ENCODE data around the gene DPF1. TPM values are rescaled to one million over a fixed set of nuclear protein-coding genes. Genes with fewer than 3 reads are reported as not detected.
"Not testable (repeated sequence)": the region's sequence is repeated elsewhere in the genome, so short reads cannot be mapped to it uniquely, and the experiment has no call there.

The DPF1 gene
- total RNA-seq, 1 donor from 2014 or later, result 1.2 TPM

DNA sequence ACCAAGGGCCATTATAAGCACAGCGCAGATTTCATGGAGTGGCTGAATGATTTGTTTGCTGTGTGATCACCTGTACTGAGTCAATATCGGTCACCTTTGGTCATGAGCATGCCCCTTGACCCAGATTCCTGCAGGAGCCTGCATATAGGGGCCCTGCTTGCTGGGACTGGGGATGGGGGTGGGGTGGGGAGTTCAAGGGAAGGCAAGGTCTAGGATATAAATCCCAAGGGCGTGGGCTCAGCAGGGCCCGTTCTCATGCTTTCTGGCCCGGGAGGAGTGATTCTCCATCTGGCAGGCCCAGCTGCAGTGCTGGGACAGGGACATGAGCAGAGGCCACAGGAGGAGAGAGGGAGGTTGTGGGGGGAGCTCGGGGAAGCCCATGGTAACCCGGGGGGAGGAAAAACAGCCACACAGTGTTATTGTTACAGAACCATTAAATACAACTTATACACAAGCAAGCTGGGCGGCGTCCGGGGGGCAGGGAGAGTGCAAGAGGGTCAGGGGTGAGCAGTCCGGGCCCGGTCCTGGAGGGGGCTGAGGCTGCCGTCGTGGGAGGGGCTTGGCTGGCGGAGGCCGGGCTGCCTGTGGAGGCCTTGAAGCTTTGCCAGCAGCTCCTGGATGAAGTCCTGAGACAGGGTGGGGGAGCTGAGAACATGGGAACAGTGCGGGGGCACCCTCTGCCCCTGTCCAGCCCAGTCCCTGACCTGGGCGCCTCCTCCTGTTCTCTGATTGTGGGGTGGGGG, 27.0 kb upstream of the DPF1 start:
- intact Hi-C loops (cut with micrococcal nuclease), result no loop called here

DNA sequence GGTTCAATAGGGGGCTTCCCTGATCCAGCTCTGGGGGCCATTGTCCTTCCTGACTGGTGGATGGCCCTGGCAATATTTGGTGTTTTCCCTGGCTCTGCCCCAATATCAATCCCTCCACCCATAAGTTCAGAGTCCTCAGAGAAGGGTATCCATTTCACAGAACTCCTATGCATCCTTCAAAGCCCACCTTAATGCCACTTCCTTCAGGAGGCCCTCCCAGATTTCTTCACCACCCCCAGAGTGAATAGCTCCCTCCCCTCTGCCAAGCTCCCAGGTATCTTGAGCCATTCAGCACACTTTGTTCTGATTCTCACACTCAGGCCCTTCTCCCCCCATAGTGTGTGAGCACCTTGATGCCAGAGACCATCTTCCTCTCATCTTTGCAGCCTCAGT, 26.4 kb upstream of the DPF1 start:
- intact Hi-C loops (cut with micrococcal nuclease), result no loop called here

DNA sequence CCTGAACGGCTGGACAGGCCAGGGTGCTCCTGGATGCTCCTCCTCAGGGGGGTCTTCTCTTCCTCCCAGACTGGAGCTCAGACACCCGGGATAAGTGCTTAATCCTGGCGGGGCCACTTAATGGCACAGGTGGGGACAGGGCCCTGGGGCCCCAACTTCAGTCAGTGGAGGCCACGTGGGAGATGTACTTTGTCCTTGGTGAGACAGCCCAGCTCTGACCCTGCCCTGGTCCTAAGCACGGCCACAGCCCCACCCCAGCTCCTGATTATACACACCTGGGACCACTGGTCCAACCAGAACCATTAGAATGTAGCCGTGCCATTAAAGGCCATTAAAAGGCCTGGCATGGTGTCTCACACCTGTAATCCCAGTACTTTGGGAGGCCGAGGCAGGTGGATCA, 24.4 kb upstream of the DPF1 start:
- intact Hi-C loops (cut with micrococcal nuclease), result no loop called here

DNA sequence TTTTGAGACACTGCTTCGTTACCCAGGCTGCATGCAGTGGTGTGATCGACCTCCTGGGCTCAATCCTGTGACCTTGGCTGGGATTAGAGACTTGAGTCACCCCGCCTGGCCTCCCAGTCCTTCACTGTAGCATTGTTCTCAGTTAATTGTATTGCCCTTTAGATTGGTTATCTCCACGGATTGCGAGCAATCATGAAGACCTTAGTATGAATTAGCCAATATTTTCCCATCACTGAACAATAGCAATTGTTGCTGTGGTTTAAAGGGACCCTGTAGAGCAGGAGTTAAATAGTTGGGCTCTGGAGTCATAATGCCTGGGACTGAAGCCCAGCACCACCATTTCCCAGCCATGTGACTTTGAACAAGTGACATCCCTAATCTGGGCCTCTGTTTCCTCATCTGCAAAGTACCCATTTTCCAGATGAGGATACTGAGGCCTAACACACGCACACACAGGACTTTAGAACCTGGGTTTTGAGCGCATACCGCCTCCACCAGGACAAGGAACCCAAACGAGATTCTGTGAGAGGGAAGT, 23.8 kb upstream of the DPF1 start:
- intact Hi-C loops (cut with micrococcal nuclease), result no loop called here

DNA sequence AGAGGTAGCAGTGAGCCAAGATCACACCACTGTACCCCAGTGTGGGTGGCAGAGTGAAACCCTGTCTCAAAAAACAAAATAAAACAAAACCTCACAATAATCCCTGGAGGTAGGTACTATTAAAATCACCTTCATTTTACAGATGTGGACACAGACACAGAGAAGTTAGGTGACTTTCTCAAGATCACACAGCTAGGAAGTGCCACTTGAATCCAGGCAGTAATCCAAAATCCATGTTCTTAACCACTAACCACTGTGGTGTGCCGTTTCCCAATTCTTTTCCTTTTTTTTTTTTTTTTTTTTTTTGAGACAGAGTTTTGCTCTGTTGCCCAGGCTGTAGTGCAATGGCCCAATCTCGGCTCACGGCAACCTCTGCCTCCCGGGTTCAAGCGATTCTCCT, 23.1 kb upstream of the DPF1 start:
- intact Hi-C loops (cut with micrococcal nuclease), result no loop called here

DNA sequence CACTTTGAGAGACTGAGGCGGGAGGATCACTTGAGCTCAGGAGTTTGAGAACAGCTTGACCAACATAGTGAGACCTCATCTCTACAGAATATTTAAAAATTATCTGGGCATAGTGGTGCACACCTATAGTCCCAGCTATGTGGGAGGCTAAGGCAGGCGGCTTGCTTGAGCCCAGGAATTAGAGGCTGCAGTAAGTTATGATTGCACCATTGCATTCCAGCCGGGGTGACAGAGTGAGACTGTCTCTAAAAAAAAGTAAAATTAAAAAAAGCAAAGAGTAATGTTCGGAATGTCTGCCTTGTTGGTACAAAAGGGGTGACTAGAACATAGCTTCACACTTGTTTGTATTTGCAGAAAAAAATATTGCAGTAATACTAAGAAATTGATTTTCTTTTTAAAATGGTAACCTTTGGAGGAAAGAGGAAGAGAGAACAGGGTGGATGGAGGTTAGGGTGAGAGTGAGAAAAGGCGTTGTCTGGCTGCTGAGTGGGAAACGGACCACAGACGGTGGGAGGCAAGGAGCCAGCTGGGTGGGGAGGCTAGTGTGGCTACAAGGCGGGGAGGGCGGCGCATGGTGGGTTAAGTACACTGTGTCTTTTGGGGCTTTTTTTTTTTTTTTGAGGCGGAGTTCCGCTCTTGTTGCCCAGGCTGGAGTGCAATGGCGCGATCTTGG, 21.9 kb upstream of the DPF1 start:
- intact Hi-C loops (cut with micrococcal nuclease), result no loop called here

DNA sequence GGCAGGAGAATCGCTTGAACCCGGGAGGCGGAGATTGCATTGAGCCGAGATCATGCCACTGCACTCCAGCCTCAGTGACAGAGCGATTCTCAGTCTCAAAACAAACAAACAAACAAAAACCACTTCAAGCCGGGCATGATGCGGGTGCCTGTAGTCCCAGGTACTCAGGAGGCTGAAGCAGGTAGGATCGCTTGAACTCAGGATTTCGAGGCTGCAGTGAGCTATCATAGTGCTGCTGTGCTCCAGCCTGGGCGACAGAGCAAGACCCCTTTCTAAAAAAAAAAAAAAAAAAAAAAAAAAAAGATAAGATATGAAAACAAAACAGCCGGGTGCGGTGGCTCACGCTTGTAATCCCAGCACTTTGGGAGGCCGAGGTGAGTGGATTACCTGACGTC, 19.3 kb upstream of the DPF1 start:
- intact Hi-C loops (cut with micrococcal nuclease), result loop anchor here (1.0 to 5.0 kb wide), 3 partner anchors 13 to 92 kb away; partner anchors contain the start of genes CATSPERG, KCNK6, PPP1R14A and YIF1B

DNA sequence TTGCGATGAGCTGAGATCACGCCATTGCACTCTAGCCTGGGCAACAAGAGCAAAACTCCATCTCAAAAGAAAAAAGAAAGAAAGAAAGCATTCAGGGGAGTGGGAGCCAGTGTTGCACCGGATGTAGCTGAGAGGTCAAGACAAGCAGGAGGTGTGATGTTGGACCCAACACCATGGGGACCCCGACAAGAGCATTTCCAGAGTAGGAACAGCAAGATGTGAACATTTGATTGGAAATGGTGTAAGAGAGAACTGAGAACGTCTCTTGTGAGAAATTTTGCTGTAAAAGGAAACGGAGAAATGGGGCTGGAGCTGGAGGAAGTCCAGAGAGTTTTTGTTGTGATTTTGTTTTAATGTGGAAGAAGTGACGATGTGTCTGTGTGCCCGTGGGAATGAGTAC, 15.8 kb upstream of the DPF1 start:
- intact Hi-C loops (cut with micrococcal nuclease), result loop anchor here (5.0 kb wide), 1 partner anchor 77 kb away; the partner anchor contains the start of genes KCNK6 and YIF1B

DNA sequence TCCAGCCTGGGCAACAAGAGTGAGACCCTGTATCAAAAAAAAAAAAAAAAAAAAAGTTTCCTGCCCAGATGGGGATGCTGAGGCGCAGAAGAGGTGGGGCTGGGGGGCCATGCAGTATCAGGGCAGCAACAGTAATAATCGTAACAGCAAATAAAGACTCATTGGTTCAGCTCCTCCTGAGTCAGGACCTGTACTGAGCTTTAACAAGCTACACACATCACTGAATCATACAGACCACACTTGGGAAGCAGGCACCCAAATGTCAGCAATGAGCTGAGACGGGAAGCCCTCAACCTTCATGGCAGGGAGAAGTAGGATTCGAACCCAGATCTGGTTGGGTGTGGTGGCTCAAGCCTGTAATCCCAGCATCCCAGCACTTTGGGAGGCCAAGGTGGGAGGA, 10.6 kb upstream of the DPF1 start:
- intact Hi-C loops (cut with micrococcal nuclease), result loop anchor here (2.0 kb wide), 1 partner anchor 100 kb away; the partner anchor contains the start of gene CATSPERG

DNA sequence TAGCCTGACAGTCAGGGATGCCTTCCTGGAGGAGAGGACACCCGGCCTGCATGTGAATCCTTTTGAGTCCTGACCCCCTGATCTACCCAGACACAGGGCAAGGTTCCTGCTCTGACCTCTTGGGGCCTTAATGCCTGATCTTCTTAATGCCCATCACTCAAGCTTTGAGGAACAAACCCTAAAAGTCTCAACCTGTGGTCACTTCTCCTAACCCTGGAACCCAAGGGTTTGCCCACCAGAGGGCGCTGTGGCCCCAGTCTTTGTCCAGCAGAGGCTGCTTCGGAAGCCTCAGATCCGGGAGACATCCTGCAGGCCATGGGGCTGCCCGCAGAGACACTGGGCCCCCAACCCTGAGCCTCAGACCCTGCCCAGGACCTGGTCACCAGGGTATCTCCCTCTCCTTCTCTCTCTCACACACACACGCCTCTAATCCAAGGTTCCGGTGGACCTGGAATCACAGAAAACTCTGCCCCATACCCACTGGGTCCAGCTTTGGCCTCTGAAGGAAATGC, 9.8 kb upstream of the DPF1 start:
- intact Hi-C loops (cut with micrococcal nuclease), result loop anchor here (2.0 kb wide), 1 partner anchor 101 kb away; the partner anchor contains the start of gene CATSPERG

DNA sequence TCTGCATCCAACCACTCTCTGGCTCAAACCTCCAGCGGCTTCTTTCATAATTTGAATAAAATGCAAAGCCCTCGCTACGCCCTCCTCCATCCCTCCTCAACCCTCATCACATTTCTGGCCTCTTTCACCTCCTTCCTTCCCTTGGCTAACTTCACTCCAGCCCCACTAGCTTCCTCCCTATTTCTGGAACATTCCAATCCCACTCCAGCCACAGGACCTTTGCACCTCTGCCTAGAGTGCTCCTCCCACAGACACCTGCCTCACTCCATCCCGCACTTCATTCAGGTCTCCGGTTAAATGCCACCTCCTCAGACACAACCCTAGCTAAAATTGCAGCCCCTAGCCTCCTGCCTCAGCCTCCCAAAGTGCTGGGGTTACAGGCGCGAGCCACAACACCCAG, 7.9 kb upstream of the DPF1 start:
- intact Hi-C loops (cut with micrococcal nuclease), result no loop called here

DNA sequence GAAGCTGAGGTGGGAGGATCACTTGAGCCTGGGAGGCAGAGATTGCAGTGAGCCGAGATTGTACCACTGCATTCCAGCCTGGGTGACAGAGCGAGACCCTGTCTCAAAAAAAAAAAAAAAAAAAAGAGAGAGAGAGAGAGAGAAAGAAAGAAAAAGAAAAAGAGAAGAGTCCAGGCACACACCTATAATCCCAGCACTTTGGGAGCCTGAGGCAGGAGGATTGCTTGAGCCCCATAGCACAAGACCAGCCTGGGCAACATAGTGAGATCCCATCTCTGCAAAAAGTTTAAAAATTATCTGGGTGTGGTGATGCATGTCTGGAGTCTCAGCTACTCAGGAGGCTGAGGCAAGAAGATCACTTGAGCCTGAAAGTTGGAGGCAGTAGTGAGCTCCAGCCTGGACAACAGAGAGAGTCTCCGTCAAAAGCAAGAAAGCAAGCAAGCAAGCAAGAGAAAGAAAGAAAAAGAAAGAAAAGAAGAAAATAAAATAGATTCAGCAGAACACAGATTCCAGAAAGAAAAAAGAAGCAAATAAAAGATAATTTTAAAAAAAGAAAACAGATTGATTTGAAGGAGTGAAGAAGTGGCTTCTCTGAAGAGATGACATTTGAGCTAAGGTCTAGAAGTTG, 6.6 kb upstream of the DPF1 start:
- intact Hi-C loops (cut with micrococcal nuclease), result not testable (repeated sequence)

DNA sequence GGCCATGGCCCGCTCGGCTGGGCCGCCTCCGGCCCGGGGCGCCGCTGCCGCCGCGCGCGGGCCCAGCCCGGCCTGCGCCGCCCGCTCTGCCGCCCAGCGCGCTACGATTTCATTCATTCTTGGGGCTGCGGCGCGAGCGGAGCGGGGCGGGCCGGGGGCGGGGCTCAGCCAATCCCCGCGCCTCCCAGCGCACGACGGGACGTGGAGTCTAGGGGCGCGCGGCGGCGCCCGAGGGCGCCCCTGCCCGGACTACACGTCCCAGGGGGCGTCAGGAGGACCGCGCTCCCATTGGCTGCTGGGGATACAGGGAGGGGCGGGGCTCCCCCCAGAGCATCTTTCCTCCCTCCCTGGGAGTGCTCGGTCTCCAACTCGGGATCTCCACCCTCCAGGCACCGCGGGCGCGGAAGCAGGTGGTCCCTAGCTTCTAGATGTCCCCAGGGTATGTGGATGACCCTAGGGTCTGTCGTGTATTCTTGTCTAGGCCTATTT, 5.6 kb upstream of the DPF1 start:
- intact Hi-C loops (cut with micrococcal nuclease), result loop anchor here (2.0 kb wide), 2 partner anchors 107 to 323 kb away; partner anchors contain the start of genes SIPA1L3 and WDR87

DNA sequence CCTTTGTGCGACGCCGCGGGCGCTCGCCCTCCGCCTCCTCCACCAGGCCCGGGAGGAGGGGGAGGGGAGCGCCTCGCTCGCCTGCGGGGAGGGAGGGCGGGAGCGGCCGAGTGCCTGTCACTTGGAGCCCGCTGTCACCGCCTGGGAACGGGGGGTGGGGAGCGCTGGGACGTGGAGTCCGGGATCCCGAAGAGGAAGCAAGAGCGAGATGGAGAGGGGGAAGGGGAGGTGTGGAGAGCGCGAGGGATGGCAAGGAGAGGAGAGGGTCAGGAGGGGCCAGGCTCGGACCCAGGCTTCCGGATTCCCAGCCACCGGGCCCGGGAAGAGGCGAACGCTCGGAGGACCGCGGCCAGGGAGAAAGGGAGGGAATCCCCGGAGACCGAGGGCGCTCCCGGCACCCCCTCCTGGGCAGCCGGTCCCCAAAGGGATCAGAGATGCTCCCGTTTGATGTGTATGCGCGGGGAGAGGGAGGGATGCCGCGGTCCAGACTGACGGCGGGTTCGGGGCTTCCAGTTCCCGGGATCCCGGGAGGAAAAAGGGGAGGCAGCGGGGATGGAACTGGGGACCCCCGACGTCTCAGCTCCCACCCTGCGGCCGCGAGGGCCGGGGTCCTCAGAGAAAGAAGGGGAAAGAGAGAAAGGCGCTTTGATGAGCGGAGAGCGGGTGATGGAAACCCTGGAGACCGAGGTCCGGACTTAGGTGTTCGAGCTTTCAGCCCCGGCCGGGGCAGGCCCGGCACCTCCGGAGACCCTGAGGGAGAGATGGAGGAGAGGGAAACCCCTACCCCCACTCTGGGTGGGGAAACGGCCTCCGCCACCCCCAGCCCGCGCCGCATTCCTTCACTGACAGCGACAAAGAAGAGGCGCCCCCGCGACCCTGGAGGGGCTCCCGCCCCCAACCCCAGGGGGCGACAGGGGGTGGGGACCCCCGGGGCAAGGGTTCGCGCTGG, 4.7 kb upstream of the DPF1 start:
- intact Hi-C loops (cut with micrococcal nuclease), result loop anchor here (2.0 kb wide), 2 partner anchors 108 to 322 kb away; partner anchors contain the start of genes SIPA1L3 and WDR87

DNA sequence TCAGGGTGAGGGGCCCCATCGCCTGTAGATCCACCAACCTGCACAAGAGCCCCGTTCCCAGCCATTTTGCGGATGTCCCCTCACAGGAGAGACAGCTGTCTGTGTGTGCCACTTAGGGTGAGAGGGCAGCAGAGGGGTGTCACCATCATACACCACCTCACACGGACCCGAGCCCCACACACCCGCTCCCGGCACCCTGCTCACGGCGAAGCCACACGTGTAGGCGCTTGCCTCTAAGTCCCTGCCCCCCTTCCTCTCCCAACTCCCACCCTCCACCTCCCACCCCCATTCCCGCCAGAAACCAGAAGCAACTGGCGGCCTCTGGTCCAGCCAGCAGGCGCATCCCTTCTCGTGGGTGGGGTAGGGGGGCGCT, 4.0 kb upstream of the DPF1 start:
- intact Hi-C loops (cut with micrococcal nuclease), result loop anchor here (2.0 kb wide), 2 partner anchors 109 to 321 kb away; partner anchors contain the start of genes SIPA1L3 and WDR87

DNA sequence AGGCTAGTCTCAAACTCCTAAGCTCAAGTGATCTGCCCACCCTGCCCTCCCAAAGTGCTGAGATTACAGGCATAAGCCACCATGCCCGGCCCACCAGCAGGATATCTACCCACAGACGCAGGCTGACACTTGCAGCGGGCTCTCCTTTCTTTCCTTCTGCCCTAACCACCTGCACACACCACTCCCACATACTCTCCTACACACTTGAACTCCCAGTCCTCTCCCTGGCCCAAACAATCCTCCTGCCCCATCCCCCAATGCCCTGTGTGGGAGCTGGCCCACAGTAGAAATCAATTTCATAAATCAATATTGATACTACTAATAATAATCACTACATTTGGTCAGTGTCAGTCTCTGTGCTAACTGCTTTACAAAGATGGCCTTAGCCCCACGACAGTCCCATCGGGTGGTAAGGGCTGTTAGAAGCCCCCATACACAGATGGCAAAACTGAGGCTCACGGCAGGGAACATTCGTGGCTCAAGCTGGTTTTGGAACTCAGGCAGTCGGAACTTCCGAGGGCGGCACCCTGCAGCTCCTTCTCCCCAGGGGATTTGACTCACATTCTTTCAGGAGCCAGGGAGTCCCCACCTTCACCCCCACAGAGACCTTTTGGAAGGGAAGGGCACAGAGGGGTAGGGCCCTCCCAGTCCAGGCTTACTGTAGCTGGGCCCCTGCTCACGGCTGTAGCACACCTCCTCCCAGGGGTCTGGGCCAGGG, 3.4 kb upstream of the DPF1 start:
- intact Hi-C loops (cut with micrococcal nuclease), result loop anchor here (2.0 kb wide), 2 partner anchors 109 to 321 kb away; partner anchors contain the start of genes SIPA1L3 and WDR87

DNA sequence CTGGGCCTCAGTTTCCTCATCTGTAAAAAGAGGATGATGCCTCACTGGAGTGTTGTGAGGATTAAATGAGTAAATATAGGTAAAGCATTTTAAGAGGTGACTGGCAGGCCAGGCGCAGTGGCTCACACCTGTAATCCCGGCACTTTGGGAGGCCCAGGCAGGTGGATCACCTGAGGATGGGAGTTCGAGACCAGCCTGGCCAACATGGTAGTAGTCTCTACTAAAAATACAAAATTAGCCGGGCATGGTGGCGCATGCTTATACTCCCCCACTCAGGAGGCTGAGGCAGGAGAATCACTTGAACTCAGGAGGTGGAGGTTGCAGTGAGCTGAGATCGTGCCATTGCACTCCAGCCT, 819 bp upstream of the DPF1 start:
- intact Hi-C loops (cut with micrococcal nuclease), result loop anchor here (1.0 kb wide), 1 partner anchor 130 kb away; no protein-coding TSS in a partner anchor

DNA sequence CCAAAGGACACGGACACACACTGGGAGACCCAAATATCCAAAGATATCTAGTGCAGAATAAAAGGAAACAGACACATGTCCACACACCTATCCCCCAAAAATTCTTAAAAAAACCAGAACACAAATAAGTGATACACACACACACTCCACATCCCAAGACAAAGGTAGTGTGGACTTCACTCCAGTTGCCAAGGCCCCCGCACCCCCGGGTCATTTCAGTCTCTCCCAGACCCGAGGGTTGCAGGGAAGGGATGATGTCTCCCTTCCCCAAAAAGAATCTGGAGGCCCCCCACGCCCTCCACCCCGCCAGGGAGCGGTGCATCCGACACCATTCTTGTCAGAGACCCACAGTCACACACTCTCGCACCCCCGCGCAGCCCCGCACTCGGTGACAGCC, 407 bp downstream of the DPF1 start:
- intact Hi-C loops (cut with micrococcal nuclease), result loop anchor here (1.0 kb wide), 1 partner anchor 128 kb away; no protein-coding TSS in a partner anchor

DNA sequence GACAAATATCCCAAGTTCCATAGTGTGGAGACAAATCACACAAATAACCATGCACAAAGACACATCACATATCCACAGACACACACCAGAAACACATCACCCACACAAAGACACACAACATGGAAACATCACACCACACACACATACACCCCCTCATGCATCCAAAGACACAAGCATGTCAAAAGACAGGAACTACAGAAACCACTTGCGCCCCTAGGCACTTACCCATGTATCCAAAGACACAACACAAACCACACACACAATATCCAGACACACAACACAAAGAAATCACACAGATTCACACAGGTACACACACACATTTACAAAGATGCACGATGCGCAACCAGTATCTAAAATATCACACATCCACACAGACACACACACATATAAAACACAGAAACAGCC, 901 bp downstream of the DPF1 start:
- intact Hi-C loops (cut with micrococcal nuclease), result no loop called here

All from T-helper 2 cell treated with Interferon-gamma antibody and Interleukin-4, amounts not matched to agents 100 ng/mL and 5 ng/mL, for 36 hours (primary cell).